Sigmoid colon (tissue), 7 donors: ENCODE results near the gene CCDC70. TPM values are rescaled to one million over a fixed set of nuclear protein-coding genes. Genes with fewer than 3 reads are reported as not detected.

Experiments used
- DNase-seq: peaks from one replicate; pipeline ENCODE4 v3.0.0-alpha.2; 2019
- H3K27ac ChIP-seq, 4 donors: fragments of 200-600 bp; sonication (generic); one replicate each; pipeline ENCODE4 v1.5.1; 2016 to 2019; ENCODE audit warnings: mild to moderate bottlenecking in 1 of 4
- H3K27me3 ChIP-seq, 3 donors: fragments of 200-600 bp; sonication (generic); one replicate each; pipeline ENCODE4 v1.5.1; 2019; ENCODE audit warnings: mild to moderate bottlenecking in 1 of 3
- H3K36me3 ChIP-seq, 4 donors: fragments of 200-600 bp; sonication (generic); one replicate each; pipeline ENCODE4 v1.5.1; 2016 to 2019
- H3K4me1 ChIP-seq, 4 donors: fragments of 200-600 bp; sonication (generic); one replicate each; pipeline ENCODE4 v1.5.1; 2017 to 2019
- H3K4me3 ChIP-seq, 4 donors: fragments of 200-600 bp; sonication (generic); one replicate each; pipeline ENCODE4 v1.5.1; 2017 to 2019; ENCODE audit warnings: mild to moderate bottlenecking in 2 of 4, moderate library complexity in 1 of 4
- H3K9me3 ChIP-seq, 4 donors: fragments of 200-600 bp in 3 of 4; sonication (generic) in 3 of 4; one replicate each; pipeline versions ENCODE4 v1.5.1 to v1.6.1; 2013 to 2019
- EP300 ChIP-seq, 4 donors: sonication (generic); formaldehyde crosslinking; IDR thresholded peaks; one replicate each; pipeline ENCODE4 v1.6.1; 2017; ENCODE audit warnings: antibody characterized with exemption in 4 of 4
- POLR2A ChIP-seq, 2 donors: fragments of 450-650 bp; IDR thresholded peaks; one replicate each; pipeline ENCODE4 v1.6.1; 2016; ENCODE audit warnings: antibody characterized with exemption in 2 of 2, mild to moderate bottlenecking in 2 of 2, moderate library complexity in 2 of 2
- POLR2AphosphoS5 ChIP-seq, 4 donors: sonication (generic); formaldehyde crosslinking; IDR thresholded peaks; one replicate each; pipeline ENCODE4 v1.6.1; 2017; ENCODE audit warnings: antibody characterized with exemption in 4 of 4
- WGBS, 2 donors: extraction: QIAGEN DNeasy Blood & Tissue Kit; methylation state at CpG; one replicate each; pipeline ENCODE4 v1.1.7; 2013; 5-methylcytosine and 5-hydroxymethylcytosine counted together
- intact Hi-C: fragments of 100-400 bp; cut with DNase I; formaldehyde crosslinking; loops from one replicate; pipeline ENCODE4 v1.15.1; 2023
- polyA plus RNA-seq, 3 donors: library from polyadenylated mRNA; stranded (reverse); fragments of 200-250 nt; gene quantifications; one replicate each; pipeline ENCODE4 v1.2.3, GENCODE V29; 2013
- total RNA-seq, 4 donors: library from RNA; depleted of rRNA; stranded (reverse); fragments of >200 nt; gene quantifications; one replicate each; pipeline ENCODE4 v1.1.0, GENCODE V29; 2016
- TF ChIP-seq, protein P1 (sequence below), 4 experiments: fragments of 450-650 bp in 3 of 4; fragments of 200-600 bp in 1 of 4; IDR thresholded peaks; one replicate each; pipeline ENCODE4 v1.5.1; 2016 to 2019; ENCODE audit warnings: antibody characterized with exemption in 4 of 4, mild to moderate bottlenecking in 3 of 4, moderate library complexity in 2 of 4
- donor health status: healthy with polysubstance abuse.
- donor health status: Bipolar disorder and iron deficiency.
- donor health status: healthy.

Gene CCDC70
- total and polyA plus RNA-seq, 7 donors: not detected

DNA sequence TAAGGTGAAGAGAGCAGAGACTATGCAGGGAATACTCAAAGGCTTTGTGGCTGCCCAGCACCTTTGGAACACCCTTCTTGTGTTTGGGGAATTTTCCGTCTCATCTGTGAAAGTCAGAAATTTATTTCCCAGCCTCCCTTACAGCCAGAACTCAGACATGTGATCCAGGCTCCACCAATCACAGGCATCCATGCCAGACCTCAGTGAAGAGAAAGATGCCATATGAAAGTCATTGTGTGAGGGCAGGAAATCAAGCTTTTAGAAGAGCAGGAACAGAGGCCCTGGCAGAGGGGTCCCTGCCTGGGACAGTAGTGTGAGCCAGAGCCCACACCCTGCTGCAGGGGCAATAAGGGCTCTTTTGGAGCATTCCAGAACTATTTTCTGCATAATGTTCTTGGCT, 12.1 kb downstream of the CCDC70 start:
- WGBS, 2 donors: 86 to 96% methylated on average over 1 of the region's 1 CpG
- no peak for DNase-seq
- TF ChIP-seq, protein P1, sequence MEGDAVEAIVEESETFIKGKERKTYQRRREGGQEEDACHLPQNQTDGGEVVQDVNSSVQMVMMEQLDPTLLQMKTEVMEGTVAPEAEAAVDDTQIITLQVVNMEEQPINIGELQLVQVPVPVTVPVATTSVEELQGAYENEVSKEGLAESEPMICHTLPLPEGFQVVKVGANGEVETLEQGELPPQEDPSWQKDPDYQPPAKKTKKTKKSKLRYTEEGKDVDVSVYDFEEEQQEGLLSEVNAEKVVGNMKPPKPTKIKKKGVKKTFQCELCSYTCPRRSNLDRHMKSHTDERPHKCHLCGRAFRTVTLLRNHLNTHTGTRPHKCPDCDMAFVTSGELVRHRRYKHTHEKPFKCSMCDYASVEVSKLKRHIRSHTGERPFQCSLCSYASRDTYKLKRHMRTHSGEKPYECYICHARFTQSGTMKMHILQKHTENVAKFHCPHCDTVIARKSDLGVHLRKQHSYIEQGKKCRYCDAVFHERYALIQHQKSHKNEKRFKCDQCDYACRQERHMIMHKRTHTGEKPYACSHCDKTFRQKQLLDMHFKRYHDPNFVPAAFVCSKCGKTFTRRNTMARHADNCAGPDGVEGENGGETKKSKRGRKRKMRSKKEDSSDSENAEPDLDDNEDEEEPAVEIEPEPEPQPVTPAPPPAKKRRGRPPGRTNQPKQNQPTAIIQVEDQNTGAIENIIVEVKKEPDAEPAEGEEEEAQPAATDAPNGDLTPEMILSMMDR (IDR thresholded peaks at IDR 0.05): no peak
- TF ChIP-seq POLR2AphosphoS5 (IDR thresholded peaks at IDR 0.05) (no peak), POLR2A (IDR thresholded peaks at IDR 0.05) (no peak), EP300 (IDR thresholded peaks at IDR 0.05) (no peak)
- no peaks in the 10 kb centered on the region for H3K27me3 ChIP-seq
- no peaks in the 10 kb centered on the region for H3K36me3 ChIP-seq
- intact Hi-C loops: no loop called here
- H3K27ac ChIP-seq: no peak overlapping the region
- H3K9me3 ChIP-seq: no peaks in the 10 kb centered on the region
- no peak overlapping the region for H3K4me3 ChIP-seq
- H3K4me1 ChIP-seq: no peaks in the 10 kb centered on the region

DNA sequence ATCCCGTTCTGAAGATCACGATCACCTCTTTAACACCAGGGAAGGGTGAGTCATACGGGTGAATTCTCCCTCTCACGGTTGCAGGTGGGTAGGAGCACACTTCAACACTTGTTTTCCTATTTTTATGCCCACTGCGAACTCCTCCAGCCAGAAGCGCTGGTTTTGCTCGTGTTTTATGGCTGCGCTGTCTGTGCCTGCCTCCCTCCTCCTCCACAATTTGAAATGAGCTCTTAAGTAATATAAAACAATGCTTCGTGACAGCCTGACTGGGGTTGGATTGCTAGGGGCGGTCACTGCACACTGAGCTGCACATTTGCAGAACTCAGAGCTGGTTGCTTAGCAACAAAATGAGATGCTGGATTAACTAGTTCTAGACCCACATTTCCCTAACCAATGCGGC, 12.9 kb downstream of the CCDC70 start:
- intact Hi-C loops: no loop called here
- TF ChIP-seq POLR2AphosphoS5 (IDR thresholded peaks at IDR 0.05): no peak
- Histone ChIP-seq H3K27ac (no peak overlapping the region), H3K4me3 (no peak overlapping the region), H3K36me3 (no peaks in the 10 kb centered on the region), H3K9me3 (no peaks in the 10 kb centered on the region), H3K4me1 (no peaks in the 10 kb centered on the region), H3K27me3 (no peaks in the 10 kb centered on the region)
- DNase-seq: no peak
- WGBS, 2 donors: 69 to 72% methylated on average over 11 of the region's 11 CpGs

DNA sequence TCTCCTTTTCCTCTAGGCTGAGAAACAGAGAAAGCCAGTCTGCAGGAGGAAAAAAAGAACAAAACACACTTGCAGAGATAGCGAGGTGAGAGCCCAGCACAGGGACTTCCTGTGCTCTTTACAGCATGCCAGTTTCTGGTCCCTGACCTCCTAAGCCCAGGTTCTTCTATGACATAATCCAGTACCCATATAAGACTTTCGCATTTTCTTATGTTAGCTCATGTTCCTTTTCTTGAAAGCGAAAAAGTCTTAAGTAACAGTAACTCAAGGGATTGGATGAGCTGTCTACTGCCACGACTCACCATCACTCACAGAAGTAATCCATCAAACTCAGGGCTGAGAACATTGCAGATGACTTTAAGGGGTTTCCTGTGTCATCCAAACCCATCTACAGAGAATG, 17.4 kb downstream of the CCDC70 start:
- Histone ChIP-seq H3K27ac (no peak overlapping the region), H3K4me1 (no peaks in the 10 kb centered on the region), H3K9me3 (peaks cover 0 to 4% (median 0%) of the 10 kb centered on the region in 4 donors), H3K4me3 (no peak overlapping the region), H3K27me3 (no peaks in the 10 kb centered on the region), H3K36me3 (no peaks in the 10 kb centered on the region)
- TF ChIP-seq POLR2A (IDR thresholded peaks at IDR 0.05) (no peak), POLR2AphosphoS5 (IDR thresholded peaks at IDR 0.05) (no peak), EP300 (IDR thresholded peaks at IDR 0.05) (no peak)
- TF ChIP-seq, protein P1 (IDR thresholded peaks at IDR 0.05): no peak
- DNase-seq: no peak
- intact Hi-C loops: no loop called here
- WGBS, 2 donors: 79 to 90% methylated on average over 4 of the region's 4 CpGs

DNA sequence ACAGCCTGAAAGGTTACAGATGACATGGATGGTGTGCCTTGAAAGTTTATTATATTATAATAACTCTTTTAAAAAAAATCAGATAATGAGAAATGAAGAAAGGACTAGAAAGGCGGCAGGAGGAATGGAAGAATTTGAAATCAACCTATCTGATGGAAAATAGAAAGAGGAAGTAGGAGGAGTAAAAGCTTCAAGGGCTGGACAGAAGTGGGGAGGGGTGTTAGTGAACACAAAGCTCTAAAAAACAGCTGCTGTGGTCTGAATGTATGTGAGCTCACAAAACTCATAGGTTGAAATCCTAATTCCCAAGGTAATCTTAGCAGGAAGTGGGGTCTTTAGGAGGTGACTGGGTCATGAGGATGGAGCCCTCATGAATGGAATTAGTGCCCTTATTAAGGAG, 19.5 kb downstream of the CCDC70 start:
- H3K4me3 ChIP-seq: no peak overlapping the region
- no peak for DNase-seq
- 87 to 95% methylated on average over 1 of the region's 1 CpG for WGBS, 2 donors
- peaks cover 0 to 4% (median 0%) of the 10 kb centered on the region in 4 donors for H3K9me3 ChIP-seq
- TF ChIP-seq, protein P1 (IDR thresholded peaks at IDR 0.05): no peak
- TF ChIP-seq POLR2AphosphoS5 (IDR thresholded peaks at IDR 0.05) (no peak), EP300 (IDR thresholded peaks at IDR 0.05) (no peak), POLR2A (IDR thresholded peaks at IDR 0.05) (no peak)
- no peaks in the 10 kb centered on the region for H3K27me3 ChIP-seq
- intact Hi-C loops: no loop called here
- no peak overlapping the region for H3K27ac ChIP-seq
- H3K4me1 ChIP-seq: no peaks in the 10 kb centered on the region
- H3K36me3 ChIP-seq: no peaks in the 10 kb centered on the region

DNA sequence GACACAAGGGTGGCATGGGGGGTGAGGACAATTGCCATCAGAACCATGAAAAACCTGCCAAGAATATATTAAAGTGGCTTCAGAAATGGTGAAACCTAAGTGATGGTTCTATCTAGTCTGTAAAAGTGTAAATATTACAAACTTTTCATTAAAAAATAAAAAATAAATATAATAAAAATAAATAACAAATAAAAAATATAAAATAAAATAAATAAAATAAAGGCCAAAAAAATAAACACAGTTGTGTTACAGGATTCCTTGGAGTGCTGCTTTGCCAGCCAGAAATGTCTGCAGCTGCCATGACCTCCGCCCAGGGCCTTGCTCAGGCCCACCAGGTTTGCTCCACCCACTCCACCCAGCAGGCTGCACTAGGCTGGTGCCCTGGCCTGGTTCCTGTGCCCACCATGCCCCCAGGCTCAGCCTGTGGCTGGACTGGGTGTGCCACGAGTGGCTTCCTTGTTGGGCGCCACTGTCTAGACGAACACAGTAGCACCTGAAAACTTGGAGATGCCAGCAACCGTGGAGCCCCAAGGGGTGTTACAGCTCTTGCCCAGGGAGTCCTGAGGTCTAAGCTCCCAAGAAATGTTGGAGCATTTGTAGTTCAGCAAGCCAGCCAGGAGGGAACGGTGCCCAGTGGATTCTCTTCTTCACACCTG, 20.9 kb downstream of the CCDC70 start:
- H3K4me3 ChIP-seq: no peak overlapping the region
- peaks cover 0 to 4% (median 0%) of the 10 kb centered on the region in 4 donors for H3K9me3 ChIP-seq
- intact Hi-C loops: no loop called here
- no peak for DNase-seq
- WGBS, 2 donors: 95 to 97% methylated on average over 6 of the region's 6 CpGs
- H3K4me1 ChIP-seq: no peaks in the 10 kb centered on the region
- TF ChIP-seq POLR2AphosphoS5 (IDR thresholded peaks at IDR 0.05): no peak
- no peak for TF ChIP-seq POLR2A (IDR thresholded peaks at IDR 0.05)
- TF ChIP-seq, protein P1 (IDR thresholded peaks at IDR 0.05): no peak
- TF ChIP-seq EP300 (IDR thresholded peaks at IDR 0.05): no peak
- no peak overlapping the region for H3K27ac ChIP-seq
- no peaks in the 10 kb centered on the region for H3K36me3 ChIP-seq
- H3K27me3 ChIP-seq: no peaks in the 10 kb centered on the region
